ENCODE data around the gene TIMM23.
A peak's percentile ranks its signal among the peaks of the same experiment; 100 is the strongest.

DNA sequence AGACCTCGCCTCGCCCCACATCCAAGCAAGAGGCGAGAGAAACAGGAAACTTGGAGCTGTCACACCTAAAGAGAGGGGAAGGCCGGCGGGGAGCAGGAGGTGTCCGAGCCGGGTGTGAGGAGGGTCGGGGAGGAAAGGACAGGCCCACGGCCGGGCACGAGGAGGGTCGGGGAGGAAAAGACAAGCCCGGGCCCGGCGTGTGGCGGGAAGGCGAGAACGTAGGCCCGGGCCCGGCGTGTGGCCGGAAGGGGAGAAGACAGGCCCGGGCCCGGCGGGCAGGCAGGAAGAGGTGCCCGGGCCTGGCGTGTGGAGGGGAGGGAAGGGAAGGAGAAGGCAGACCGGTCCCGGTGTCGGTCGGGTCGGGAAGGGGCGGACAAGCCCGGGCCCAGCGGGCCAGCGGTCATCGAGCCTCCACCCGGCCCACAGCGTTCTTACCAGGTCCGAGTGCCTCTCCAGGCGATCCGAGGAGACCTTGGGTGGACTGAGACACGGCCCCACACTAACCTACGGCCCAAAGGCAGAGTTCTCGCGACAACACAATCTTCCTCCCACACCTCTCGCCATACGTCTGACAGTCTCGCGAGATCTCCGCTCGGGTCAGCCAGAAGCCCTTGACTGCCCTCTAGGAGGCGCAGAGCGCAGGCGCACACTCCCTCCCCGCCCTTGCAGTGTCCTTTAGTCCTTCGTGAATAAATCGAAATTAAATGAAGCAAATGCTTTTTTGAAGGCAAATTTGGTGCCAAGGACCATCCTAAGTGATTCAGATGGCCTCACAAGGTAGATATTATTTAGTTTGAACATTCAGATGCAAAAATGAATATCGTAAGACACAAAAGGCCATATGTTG is 58.0 kb downstream of the TIMM23 start, which contains the start of gene NCOA4:
- TF ChIP-seq EP300 (IDR thresholded peaks at IDR 0.05), result no peak
- peak; percentile 37 for TF ChIP-seq POLR2A (IDR thresholded peaks at IDR 0.05)

Measured in ovary (tissue), 1 donor.